Ishikawa (cell line): ENCODE measurements around the gene FBLN1.

ENCODE experiments used
- CEBPB ChIP-seq: IDR thresholded peaks from 2 replicates; pipeline ENCODE4 v1.6.1; 2012
- CREB1 ChIP-seq: IDR thresholded peaks from 2 replicates; pipeline ENCODE4 v1.6.1; 2012; ENCODE audit warnings: low read depth
- EGR1 ChIP-seq: IDR thresholded peaks from 2 replicates; pipeline ENCODE4 v1.6.1; 2012
- EP300 ChIP-seq: IDR thresholded peaks from 2 replicates; pipeline ENCODE4 v1.6.1; 2012; ENCODE audit warnings: borderline replicate concordance
- FOXM1 ChIP-seq: IDR thresholded peaks from 2 replicates; pipeline ENCODE4 v1.6.1; 2012; ENCODE audit warnings: low read depth, borderline replicate concordance
- MAX ChIP-seq: IDR thresholded peaks from 2 replicates; pipeline ENCODE4 v1.6.1; 2012
- NFIC ChIP-seq: IDR thresholded peaks from 2 replicates; pipeline ENCODE4 v1.6.1; 2012
- RAD21 ChIP-seq: IDR thresholded peaks from 2 replicates; pipeline ENCODE4 v1.6.1; 2012; ENCODE audit warnings: low read depth
- TAF1 ChIP-seq: IDR thresholded peaks from 2 replicates; pipeline ENCODE4 v1.6.1; 2012; ENCODE audit warnings: low read depth, mild to moderate bottlenecking
- TCF12 ChIP-seq: IDR thresholded peaks from 2 replicates; pipeline ENCODE4 v1.6.1; 2012; ENCODE audit warnings: low read depth
- TEAD4 ChIP-seq: IDR thresholded peaks from 2 replicates; pipeline ENCODE4 v1.6.1; 2012
- USF1 ChIP-seq: IDR thresholded peaks from 2 replicates; pipeline ENCODE4 v1.6.1; 2012
- YY1 ChIP-seq: IDR thresholded peaks from 2 replicates; pipeline ENCODE4 v1.6.1; 2012; ENCODE audit warnings: low read depth
- ZBTB7A ChIP-seq: IDR thresholded peaks from 2 replicates; pipeline ENCODE4 v1.6.1; 2012; ENCODE audit warnings: low read depth
- TF ChIP-seq, protein P1 (sequence below): IDR thresholded peaks from 2 replicates; pipeline ENCODE4 v1.6.1; 2012; ENCODE audit warnings: low read depth, mild to moderate bottlenecking

FBLN1 gene

GRCh38 chr22:45483319-45483718 is 19.4 kb upstream of the FBLN1 start:
- TF ChIP-seq YY1 (no peak), TEAD4 (no peak), EP300 (no peak)

DNA sequence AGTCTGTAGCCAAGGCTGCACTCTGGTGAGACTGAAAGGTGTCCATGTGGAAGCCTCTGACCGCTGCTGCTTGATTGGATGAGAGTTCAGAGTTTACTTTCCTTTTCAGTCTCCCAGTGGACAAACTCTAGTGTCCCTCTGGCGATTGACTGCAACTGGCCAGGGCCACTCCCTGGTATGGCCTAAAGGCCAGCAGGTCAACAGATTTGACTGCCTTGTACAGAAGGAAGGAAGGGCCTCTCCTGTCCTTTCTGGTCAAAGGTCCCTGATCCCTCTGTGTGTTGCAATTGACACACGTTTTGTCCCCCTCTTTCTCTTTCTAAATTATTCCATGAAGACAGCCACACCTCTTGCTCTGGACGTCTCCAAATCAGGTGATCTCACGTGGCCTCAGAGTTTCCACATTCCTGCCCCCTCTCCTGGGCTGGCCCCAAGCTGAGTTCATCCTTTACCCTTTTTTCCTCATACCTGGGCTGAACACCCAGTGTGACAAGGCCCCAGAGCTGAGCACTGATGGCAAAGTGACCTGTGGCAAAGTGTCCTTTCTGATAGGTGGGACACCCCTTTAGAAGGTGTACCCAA is 18.7 kb upstream of the FBLN1 start:
- TF ChIP-seq TAF1 = no peak
- no peak for TF ChIP-seq ZBTB7A

- TF ChIP-seq TEAD4 (no peak), EGR1 (no peak), MAX (no peak), TAF1 (no peak), CEBPB (no peak), USF1 (no peak), NFIC (no peak)
- TF ChIP-seq, protein P1, sequence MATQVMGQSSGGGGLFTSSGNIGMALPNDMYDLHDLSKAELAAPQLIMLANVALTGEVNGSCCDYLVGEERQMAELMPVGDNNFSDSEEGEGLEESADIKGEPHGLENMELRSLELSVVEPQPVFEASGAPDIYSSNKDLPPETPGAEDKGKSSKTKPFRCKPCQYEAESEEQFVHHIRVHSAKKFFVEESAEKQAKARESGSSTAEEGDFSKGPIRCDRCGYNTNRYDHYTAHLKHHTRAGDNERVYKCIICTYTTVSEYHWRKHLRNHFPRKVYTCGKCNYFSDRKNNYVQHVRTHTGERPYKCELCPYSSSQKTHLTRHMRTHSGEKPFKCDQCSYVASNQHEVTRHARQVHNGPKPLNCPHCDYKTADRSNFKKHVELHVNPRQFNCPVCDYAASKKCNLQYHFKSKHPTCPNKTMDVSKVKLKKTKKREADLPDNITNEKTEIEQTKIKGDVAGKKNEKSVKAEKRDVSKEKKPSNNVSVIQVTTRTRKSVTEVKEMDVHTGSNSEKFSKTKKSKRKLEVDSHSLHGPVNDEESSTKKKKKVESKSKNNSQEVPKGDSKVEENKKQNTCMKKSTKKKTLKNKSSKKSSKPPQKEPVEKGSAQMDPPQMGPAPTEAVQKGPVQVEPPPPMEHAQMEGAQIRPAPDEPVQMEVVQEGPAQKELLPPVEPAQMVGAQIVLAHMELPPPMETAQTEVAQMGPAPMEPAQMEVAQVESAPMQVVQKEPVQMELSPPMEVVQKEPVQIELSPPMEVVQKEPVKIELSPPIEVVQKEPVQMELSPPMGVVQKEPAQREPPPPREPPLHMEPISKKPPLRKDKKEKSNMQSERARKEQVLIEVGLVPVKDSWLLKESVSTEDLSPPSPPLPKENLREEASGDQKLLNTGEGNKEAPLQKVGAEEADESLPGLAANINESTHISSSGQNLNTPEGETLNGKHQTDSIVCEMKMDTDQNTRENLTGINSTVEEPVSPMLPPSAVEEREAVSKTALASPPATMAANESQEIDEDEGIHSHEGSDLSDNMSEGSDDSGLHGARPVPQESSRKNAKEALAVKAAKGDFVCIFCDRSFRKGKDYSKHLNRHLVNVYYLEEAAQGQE = no peak
Observed at GRCh38 chr22:45484742-45485141, 17.9 kb upstream of the FBLN1 start.

DNA sequence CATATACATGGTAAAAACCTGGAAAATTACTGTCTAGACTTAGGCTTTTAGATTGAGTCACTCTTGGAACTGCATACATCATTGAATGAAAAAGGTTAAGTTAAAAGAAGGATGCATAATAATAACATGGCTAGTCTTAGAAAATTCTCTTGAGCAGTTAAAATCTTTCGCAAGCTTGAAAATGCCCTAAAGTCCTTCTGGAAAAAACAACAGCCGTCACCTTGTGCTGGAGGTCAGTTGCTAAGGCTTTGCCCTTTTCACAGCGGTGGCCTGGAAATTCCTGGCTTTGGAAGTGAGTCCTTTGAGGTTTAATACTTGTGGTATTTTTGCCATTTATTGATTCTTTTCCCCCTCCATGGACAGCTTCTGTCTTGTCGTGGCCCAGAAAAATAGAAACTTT is 17.4 kb upstream of the FBLN1 start:
- TF ChIP-seq TCF12 (no peak), CREB1 (no peak), USF1 (no peak), MAX (no peak), RAD21 (no peak), ZBTB7A (no peak), CEBPB (no peak), YY1 (no peak), TEAD4 (no peak), EGR1 (no peak), TAF1 (no peak), FOXM1 (no peak), EP300 (no peak), NFIC (no peak)
- TF ChIP-seq, protein P1 = no peak

- TF ChIP-seq CEBPB (no peak), EP300 (no peak), ZBTB7A (no peak), TEAD4 (no peak), EGR1 (no peak), NFIC (no peak), RAD21 (no peak), CREB1 (no peak), MAX (no peak), FOXM1 (no peak), TCF12 (no peak), YY1 (no peak), USF1 (no peak), TAF1 (no peak)
- TF ChIP-seq, protein P1 = no peak
Observed at GRCh38 chr22:45488764-45489370, 13.8 kb upstream of the FBLN1 start.
